ENCODE results near the gene NBPF14.
"Not testable (repeated sequence)": the region's sequence is repeated elsewhere in the genome, so short reads cannot be mapped to it uniquely, and the experiment has no call there.

Gene NBPF14, protein sequence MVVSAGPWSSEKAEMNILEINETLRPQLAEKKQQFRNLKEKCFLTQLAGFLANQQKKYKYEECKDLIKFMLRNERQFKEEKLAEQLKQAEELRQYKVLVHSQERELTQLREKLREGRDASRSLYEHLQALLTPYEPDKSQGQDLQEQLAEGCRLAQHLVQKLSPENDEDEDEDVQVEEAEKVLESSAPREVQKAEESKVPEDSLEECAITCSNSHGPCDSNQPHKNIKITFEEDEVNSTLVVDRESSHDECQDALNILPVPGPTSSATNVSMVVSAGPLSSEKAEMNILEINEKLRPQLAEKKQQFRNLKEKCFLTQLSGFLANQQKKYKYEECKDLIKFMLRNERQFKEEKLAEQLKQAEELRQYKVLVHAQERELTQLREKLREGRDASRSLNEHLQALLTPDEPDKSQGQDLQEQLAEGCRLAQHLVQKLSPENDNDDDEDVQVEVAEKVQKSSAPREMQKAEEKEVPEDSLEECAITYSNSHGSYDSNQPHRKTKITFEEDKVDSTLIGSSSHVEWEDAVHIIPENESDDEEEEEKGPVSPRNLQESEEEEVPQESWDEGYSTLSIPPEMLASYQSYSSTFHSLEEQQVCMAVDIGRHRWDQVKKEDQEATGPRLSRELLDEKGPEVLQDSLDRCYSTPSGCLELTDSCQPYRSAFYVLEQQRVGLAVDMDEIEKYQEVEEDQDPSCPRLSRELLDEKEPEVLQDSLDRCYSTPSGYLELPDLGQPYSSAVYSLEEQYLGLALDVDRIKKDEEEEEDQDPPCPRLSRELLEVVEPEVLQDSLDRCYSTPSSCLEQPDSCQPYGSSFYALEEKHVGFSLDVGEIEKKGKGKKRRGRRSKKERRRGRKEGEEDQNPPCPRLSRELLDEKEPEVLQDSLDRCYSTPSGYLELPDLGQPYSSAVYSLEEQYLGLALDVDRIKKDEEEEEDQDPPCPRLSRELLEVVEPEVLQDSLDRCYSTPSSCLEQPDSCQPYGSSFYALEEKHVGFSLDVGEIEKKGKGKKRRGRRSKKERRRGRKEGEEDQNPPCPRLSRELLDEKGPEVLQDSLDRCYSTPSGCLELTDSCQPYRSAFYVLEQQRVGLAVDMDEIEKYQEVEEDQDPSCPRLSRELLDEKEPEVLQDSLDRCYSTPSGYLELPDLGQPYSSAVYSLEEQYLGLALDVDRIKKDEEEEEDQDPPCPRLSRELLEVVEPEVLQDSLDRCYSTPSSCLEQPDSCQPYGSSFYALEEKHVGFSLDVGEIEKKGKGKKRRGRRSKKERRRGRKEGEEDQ (N-terminal part only)

DNA sequence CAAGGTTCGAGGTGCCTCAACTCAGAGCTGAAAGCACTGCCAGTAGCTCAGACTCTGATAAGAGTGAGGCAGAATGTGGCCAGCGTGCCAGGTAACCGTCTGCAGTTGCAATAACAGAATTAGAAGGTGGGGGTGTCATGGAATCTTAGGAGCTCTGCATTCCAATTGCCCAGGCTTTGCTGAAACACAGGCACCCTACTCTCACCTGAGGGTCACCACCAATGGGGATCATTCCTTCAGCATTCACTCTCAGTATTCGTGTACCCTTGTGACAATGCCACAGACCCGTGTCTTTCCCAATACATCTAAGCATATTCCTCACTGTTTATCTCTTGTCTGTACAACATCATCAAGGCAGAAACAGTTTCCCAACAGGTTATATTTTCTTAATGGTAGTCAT is at the start of gene NBPF14:
TSS of gene NBPF14 (minus strand) at position 101 of the 400 bp plus-strand sequence. CDS start 294 bp downstream, outside the sequence.
- not testable (repeated sequence) for DNase-seq (ENCODE audit: low read depth in 2 of 2)

GRCh38 chr1:148625451-148625850 is 29.6 kb upstream of the NBPF14 start:
- DNase-seq (ENCODE audit: low read depth in 2 of 2) = not testable (repeated sequence)

DNA sequence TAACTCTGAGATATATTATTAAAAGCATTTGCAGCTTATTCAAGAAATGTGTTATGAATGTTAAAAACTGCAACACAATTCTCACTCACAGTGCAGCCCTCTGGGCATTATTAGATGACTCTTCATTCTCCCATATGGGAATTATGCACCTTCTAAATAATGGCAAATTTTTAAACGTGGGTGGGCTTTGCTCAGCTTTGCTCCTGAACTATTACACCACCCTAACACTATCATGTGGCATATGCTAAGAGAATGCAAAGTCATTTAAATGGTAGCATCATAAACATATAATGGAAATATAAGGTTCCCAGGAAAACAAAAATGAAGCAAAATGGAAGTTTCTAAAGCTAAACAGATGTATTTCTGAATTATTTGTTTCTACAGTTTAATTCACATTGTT is 22.4 kb upstream of the NBPF14 start:
- not testable (repeated sequence) for DNase-seq (ENCODE audit: low read depth in 2 of 2)

DNA sequence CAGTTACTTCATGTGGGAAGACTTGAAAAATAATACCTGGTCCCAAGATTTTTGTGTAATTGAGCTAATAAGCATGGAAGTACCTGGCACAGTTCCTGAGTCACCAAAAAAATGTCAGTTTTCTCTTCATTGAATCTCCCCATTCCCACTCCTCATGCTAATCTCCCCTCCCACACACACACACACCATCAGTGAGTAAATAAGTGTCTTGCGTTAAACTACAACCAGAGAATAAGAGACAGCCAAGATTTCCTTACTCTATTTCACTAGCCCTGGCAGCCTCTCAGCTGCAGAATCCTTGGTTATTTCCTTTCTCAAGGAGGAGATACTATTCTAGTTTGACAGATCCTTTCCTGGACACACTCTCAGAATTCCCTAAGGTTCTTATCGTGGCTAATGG is 9.5 kb upstream of the NBPF14 start:
- DNase-seq (ENCODE audit: low read depth in 2 of 2) = not testable (repeated sequence)

GRCh38 chr1:148595360-148595759 is 451 bp downstream of the NBPF14 start:
- DNase-seq (ENCODE audit: low read depth in 2 of 2) = not testable (repeated sequence)

DNA sequence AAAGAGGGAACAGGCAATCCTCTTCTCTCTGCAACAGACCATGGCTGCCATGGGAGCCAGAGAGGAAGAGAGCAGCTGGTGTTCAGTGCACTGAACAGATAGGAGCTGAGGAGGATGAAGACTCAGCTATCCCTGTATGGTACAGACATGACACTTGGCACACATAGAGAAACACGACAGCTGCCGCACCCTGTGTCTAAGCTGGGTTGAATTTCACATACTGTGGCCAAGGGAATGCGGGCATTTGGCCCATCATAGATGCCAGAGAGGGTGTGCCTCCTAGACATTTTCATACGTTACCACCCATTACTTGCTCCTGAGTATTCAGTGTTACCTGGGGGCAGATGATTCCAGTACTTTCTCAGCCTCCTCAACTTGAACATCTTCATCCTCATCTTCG is 4.7 kb downstream of the NBPF14 start:
- DNase-seq (ENCODE audit: low read depth in 2 of 2) = not testable (repeated sequence)

DNA sequence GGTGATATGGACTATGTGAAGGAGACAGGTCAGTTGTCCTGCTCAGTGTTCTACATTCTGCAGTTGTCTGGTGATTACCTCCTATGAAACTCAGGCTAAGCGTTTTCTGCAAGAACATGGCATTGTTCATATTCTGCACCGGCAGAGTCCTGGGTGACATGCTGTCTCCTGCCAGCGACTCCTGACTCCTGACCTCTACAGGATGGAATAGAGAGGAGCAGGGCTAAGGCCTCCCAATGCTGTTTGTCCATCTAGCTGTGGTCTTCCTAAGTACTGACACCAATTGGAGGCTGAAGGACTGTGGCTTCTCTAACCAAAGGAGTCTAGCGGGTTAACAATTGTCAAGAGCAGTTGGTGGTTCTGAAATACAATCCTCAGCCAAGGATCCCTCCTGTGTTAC is 63.7 kb downstream of the NBPF14 start:
- DNase-seq (ENCODE audit: low read depth in 2 of 2) = not testable (repeated sequence)

DNA sequence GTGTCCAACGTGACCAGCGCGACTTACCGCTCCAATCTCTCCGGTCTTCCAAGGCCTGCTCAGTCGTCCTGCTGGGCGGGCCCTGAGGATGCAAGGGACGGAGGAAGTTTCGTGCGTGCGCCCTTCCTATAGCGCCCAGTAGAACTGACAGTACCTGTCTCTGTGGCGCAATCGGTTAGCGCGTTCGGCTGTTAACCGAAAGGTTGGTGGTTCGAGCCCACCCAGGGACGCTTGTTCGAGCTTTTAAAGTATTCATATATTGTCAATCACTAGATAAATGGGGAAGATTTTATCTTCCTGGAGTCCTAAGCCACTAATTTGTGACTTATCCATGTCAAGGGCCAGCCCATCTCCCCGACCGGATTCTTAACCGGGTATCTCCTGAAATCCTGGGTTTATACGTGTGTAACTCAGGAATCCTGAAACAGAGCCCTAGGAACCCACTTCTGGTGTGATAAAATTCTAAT is 66.7 kb downstream of the NBPF14 start:
- DNase-seq (ENCODE audit: low read depth in 2 of 2) = peak; percentile 24 to 39

DNA sequence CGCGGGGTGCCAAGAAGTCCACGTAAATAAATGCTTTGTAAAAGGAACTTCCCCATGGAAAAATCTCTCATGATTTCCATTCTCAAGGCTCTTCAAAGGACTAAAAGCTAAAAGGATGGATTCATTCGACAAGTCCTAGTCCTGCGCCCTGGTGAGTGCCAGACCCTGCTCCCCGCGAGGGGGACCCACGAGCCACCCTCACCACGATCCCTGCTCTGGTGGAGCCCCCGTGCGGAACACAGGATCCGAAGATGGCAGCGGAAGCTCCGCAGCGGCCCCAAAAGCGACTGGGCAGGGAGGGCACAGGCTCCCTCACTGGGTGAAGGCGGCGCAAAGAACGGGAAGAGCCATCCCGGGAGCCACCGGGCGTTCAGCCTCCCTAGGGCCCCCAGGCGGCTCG is 67.2 kb downstream of the NBPF14 start:
- DNase-seq (ENCODE audit: low read depth in 2 of 2) = not testable (repeated sequence)

DNA sequence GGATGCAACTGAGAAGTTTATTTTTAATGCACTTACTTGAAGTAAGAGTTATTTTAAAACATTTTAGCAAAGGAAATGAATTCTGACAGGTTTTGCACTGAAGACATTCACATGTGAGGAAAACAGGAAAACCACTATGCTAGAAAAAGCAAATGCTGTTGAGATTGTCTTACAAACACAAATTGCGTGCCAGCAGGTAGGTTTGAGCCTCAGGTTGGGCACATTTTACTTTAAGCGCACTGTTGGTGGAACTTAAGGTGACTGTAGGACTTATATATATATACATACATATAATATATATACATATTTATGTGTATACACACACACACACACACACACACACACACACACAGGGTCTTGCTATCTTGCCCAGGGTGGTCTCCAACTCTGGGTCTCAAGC is 69.2 kb downstream of the NBPF14 start:
- not testable (repeated sequence) for DNase-seq (ENCODE audit: low read depth in 2 of 2)

- DNase-seq (ENCODE audit: low read depth in 2 of 2) = not testable (repeated sequence)
These were observed 72.3 kb downstream of the NBPF14 start for GRCh38 chr1:148523205-148524144.

GRCh38 chr1:148522561-148523204 is 73.1 kb downstream of the NBPF14 start:
- peak; percentile 75 to 84 for DNase-seq (ENCODE audit: low read depth in 2 of 2)

DNA sequence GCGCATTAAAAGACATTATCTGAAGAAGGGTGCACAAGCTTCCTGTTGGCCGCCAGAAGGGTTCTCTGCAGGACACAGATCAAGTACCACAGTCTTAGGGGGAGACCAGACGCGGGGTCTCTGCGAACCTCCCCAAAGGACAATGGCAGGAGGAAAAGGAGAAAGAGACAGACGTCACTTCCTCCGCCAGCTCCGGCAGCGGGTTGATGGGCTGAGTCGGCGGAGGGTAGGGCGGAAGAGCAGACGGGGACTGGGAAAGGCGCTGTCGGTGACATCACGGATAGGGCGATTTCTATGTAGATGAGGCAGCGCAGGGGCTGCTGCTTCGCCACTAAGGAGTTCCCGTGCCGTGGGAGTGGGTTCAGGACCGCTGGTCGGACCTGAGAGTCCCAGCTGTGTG is 73.7 kb downstream of the NBPF14 start:
- peak; percentile 63 to 71 for DNase-seq (ENCODE audit: low read depth in 2 of 2)

DNA sequence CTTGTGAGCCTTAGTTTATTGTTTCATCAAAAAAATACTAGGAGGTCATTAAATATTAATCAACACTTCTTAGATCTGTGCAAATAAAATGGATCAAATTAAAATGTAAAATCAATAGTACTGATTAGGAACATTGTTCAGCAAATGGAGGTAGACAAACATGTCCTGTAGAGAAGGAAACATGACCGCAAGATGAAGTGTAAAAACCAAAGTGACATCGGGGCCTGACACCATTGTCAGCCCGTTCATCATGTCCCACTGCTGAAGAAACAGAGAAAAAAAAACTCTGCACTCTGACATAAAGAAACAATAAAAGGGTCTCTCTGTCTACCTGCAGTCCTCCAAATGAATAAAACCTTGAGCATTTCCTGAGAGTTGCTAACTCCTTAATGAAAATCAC is 81.5 kb downstream of the NBPF14 start:
- DNase-seq (ENCODE audit: low read depth in 2 of 2) = not testable (repeated sequence)

- DNase-seq (ENCODE audit: low read depth in 2 of 2) = not testable (repeated sequence)
These were observed 83.1 kb downstream of the NBPF14 start for GRCh38 chr1:148512571-148513184.

GRCh38 chr1:148493933-148494332 is 101.9 kb downstream of the NBPF14 start:
- DNase-seq (ENCODE audit: low read depth in 2 of 2) = not testable (repeated sequence)

DNA sequence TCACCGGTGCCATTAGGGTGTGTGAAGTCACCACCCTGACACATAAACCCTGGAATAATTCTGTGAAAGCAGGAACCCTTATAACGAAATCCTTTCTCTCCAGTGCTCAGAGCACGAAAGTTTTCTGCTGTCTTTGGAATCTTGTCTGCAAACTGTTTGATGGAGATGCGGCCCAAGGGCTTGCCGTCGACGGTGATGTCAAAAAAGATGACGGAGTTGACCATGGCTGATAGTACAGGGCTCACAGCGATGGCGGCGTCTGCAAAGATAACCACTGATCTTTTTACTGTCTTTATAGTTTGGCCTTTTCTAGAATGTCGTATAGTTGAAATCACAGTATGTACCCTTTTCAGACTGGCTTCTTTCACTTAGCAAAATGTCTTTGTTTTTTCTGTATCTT is 112.8 kb downstream of the NBPF14 start, which contains the start of gene PPIAL4G:
TSS of gene PPIAL4G (minus strand) at position 274 of the 400 bp plus-strand sequence. CDS start at position 224, 50 bp downstream.
- not testable (repeated sequence) for DNase-seq (ENCODE audit: low read depth in 2 of 2)
